Femur (tissue), 1 donor: Measurements from ENCODE around the gene CTXND1.
A peak's percentile ranks its signal among the peaks of the same experiment; 100 is the strongest.

Experiments
- DNase-seq: peaks from one replicate; pipeline ENCODE4 v3.0.0-alpha.2; 2017

CTXND1 gene

GRCh38 chr15:80251428-80252120 lies 439 bp downstream of the CTXND1 start:
- no peak for DNase-seq

DNA sequence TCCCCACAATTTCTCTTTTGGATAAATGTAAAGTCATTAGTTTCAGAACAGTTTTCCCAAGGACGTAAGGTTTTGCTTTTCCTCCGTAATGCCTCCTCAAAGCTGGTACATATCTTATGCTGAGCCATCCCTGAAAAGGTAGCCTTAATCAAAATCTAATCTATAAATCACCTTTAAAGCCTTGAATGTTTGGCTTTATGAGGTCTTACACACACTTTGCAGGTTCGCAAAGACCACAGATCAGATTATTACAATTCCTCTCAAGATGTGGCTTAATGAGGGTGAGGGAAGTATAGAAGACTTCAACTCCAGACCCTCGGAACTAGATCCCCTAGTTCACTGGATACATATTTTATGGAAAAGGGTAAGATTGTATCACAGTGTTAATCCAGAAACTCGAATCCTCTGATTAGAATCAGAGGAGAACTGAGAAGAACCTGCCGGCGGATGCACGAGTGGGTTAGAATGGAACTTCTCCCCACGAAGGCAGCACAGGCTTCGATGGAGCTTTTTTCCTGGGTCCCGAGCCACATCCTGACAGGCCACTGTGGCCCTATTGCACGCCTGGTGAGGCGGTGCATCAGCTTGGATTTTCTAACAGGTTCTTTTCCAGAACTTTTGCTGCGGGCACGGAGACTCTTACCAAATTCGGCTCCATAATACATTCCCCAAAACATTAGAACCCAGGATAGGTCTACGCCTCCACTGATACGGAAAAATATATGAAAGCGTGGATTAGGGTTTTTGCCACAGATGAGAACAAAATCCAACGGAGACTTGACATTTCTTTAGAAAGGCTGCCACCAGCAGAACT lies 1.2 kb downstream of the CTXND1 start:
- DNase-seq: no peak

DNA sequence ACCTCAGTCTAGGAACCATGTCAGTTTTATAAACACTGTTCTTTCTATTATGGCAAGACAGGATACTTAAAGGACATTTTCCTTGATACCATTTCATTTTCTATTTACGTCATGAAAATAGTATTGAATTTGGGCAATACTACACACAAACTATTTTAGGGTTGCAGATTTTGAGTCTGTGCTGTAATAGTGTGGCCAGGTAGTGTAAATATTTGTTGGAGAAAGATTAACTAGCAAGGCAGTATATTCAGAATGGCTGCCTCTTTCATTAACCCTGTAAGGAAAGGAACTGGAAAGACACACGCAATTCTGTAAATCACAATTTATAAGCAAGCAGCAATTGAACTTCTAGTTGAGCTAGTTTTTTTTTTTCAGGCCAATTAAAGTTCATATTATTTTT lies 2.0 kb downstream of the CTXND1 start:
- DNase-seq: no peak

DNA sequence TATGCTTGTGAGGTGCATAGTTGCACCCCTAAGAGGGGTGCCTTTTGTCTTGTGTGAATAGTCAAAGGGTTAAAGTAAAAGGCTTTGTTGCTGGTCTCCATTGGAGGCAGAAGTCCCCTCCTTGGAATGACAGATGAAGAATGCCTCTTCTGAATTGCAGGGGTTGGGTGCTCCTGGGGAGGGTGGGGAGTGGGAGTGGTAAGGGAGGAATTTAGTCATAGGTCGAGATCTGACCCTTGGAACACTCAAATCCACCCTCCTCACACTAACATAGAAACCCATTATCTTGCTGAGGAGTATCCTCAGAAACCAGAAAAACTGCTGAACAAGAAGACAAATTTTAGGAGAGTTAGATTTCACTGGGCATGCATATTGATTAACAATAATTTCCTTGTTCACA lies 4.7 kb downstream of the CTXND1 start:
- DNase-seq: no peak

DNA sequence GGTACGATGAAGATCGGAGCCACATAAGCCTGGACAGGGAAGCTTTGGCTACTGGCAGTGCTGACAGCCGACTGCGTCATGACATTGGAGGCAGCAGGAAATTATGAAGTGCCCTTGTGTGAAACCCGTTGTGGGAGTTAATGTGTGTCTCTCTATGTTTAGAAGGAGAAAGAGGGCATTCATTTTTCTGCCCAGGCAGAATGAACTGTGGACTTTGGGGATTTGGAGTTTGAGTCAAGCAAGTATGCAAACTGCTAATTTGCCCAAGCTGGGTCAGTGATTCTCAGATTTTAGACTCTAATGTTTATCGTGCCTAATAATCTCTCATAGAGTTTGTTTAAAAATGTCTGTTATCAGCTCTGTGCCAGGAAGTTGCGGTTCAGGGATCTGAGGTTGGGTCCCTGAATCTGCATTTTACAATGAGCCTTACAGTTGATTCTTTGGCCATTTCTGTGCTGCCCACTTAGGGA lies 5.6 kb downstream of the CTXND1 start:
- DNase-seq: peak; percentile 46

DNA sequence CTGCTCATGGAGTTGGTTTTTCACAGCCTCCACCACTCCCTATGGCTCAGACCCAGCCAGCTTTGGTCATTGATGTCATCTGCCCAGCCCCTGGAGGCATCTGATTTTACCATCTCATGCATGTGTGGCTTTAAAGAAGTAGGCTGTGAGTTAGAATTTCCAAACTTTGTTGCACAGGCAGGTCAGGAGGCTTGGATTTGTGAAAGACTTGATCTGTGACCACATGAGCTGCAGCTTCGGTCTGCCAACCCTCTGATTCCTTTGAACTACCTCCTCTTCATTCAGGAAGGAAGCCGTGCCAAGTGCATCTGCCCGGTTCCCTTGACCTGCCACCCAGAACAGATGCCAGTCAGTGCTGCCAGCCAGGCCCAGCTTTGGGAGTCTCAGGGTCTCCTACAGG lies 9.2 kb downstream of the CTXND1 start:
- DNase-seq: no peak

GRCh38 chr15:80242132-80242769 lies 9.8 kb downstream of the CTXND1 start:
- no peak for DNase-seq

DNA sequence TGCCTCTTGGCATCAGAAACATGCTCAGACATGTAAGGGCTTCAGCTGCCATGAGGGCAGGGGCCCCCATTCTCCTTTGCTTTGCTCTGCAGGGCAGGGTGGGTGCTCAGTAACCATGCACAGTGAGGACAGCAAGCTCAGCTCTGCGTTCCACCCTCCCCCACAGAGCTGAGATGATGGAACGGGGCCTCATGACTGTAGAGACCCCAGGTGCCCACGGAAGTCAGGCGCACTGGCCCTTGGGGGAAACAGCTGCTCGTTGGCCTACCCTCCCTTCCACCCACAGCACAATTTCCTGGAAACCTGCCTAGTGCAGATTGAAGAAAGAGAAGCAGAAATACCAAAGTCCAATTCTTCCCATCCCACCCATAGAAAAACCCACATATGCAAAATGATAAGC lies 10.5 kb downstream of the CTXND1 start:
- DNase-seq: no peak

- DNase-seq: no peak
Measured at GRCh38 chr15:80240276-80240675, 11.7 kb downstream of the CTXND1 start.

DNA sequence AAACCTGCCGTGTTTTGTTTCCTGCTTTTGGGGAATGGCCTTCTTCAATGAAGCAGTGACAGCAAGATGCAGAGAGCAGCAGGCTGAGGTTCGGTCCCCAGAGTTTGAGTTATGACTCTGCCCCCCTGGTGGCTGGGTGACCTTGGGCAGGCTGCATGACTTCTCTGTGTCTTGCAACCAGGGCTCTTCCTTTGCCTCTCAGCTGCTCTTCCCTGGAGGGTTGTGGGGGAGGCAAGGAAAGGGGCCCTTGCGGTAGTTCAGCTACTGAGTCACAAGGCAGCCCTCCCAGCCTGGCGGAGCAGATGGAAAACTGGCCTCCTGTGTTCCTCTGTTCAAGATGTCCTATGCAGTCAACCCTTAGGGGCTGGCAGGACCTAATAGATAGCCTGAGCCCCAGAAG lies 17.1 kb downstream of the CTXND1 start:
- no peak for DNase-seq

- DNase-seq: no peak
Measured at GRCh38 chr15:80233581-80233980, 18.4 kb downstream of the CTXND1 start.

- no peak for DNase-seq
Measured at GRCh38 chr15:80231371-80231770, 20.6 kb downstream of the CTXND1 start.

DNA sequence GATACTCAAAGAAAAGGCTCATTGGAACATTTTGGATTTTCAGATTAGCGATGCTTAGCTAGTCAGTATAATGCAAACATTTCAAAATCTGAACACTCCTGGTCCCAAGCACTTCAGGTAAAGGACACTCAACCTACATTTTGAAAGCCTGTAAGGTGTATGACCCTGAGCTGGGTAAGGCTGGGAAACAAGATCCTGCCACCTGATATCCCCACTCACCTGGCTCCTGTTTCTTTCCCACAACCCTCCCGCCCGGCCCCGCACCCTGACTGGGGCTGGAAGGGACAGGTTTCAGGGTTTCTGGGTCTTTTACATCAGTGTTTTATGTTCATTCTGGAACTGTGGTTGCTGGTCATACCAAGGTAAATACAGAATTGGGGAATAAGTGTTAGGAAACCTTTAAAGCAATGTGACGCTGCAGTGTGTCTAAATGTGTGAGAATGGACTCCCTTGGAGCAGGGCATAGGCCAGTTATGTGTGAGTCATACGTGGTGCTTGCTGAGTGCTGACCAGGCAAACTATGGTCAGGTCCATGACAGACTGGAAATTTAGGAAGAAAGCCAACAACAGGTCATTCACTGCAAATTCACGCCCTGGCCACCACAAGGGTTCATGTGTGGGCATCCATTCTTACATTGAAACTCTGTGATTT lies 22.9 kb downstream of the CTXND1 start:
- no peak for DNase-seq

GRCh38 chr15:80219955-80220354 lies 32.1 kb downstream of the CTXND1 start:
- no peak for DNase-seq

GRCh38 chr15:80217327-80217900 lies 34.6 kb downstream of the CTXND1 start:
- DNase-seq: no peak

DNA sequence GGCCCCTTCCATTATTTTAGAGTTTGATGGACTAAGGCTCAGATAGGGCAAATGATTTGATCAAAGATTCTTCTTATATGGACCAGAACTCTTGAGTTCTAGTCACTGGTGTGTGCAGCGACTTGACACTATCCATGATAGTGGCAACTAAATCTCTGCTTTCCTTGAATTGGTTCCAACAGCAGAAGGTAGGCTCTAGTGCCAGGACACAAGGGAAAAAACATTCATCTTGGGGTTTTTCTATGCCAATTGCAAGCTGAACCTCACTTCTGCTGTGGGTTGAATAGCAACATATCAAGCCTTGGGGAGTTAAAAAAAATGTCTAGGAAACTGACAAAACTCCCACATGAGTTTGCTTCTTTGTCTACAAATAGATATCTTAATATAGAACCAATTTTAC lies 35.1 kb downstream of the CTXND1 start:
- no peak for DNase-seq

GRCh38 chr15:80216141-80216540 lies 35.9 kb downstream of the CTXND1 start:
- DNase-seq: no peak

- no peak for DNase-seq
Measured at GRCh38 chr15:80214910-80215309, 37.1 kb downstream of the CTXND1 start.

DNA sequence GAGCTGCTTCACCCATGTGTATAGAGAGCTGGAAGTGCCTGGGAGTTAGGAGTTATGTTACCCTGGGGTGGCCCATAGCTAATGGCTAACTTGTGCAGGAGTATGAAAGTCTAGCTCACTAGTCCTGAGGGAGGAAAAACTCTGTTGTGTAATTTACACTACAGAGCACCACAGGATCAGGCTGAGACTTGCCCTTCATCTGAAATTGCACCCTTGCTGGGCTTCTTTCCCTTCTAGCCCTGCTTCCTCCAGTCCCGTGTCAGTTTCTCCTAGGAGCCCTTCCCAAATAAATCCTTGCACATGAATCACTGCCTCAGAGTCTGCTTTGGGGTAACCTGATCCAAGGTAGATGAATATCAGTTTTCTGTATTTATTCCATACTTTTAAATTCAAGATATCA lies 40.0 kb downstream of the CTXND1 start:
- no peak for DNase-seq

DNA sequence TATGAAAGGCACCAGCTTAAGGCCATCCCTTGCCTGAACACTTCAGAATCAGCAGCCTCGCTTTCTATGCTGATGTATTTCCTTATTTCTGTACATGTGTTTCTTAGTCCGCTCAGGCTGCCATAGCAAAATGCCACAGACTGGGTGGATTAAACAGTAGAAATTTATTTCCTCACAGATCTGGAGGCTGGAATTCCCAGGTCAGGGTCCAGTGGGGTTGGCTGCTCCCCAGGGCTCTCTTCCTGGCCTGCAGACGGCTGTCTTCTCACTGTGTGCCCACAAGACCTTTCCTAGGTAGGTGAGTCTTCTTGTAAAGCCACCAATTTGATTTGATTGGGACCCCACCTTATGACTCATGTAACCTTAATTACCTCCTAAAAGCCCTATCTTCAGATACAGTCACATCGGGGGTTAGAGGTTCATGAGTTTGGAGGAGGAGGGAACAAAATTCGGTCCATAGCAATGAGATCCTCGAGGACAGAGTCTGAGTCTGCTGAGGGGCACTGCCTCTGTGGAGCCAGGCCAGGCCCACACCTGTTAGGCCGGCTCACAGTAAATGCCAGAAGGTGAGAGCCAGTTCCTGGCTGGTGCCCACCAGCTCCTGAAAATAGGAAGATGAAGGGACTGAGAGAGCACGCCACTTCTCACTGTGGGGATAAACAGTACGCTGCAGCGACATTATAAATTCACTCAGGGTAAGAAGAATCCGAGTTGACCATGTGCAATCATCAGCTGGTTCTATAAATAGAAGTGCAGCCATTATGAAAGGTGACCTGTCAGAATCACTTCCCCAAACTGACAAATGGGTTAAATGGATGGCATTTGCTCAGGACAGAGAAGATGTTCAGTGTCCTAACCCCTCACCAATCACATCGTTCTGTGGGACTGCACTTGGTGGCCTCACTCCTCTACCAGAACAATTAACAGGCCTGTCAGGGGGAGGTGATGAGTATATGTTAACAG lies 41.1 kb downstream of the CTXND1 start:
- no peak for DNase-seq
